Astrocyte (in vitro differentiated cells and primary cell): Measurements from ENCODE around the gene GPR37L1. TPM values are rescaled to one million over a fixed set of nuclear protein-coding genes. Genes with fewer than 3 reads are reported as not detected.

Source experiments
- DNase-seq: peaks from one replicate; pipeline ENCODE4 v3.0.0-alpha.2; 2010; ENCODE audit warnings: low read depth
- FAIRE-seq: peaks from 2 replicates; lab custom pipeline; 2011; peaks lifted over from hg19 to GRCh38; lab: Jason Lieb, UNC
- H2AFZ ChIP-seq: 2 replicates; pipeline ENCODE4 v1.6.0; 2012; ENCODE audit warnings: low read depth, low read length, inconsistent platforms
- H3K27ac ChIP-seq: 2 replicates; pipeline ENCODE4 v1.5.1; 2011; ENCODE audit warnings: low read depth, low read length, inconsistent platforms
- H3K27me3 ChIP-seq: 2 replicates; pipeline ENCODE4 v1.6.0; 2011; ENCODE audit warnings: low read length, inconsistent platforms; ENCODE audit not compliant: insufficient read depth
- H3K36me3 ChIP-seq: 2 replicates; pipeline ENCODE4 v1.5.1; 2011; ENCODE audit warnings: low read length, inconsistent platforms; ENCODE audit not compliant: insufficient read depth
- H3K4me1 ChIP-seq: 2 replicates; pipeline ENCODE4 v1.5.1; 2011; ENCODE audit warnings: low read length, inconsistent platforms; ENCODE audit not compliant: insufficient read depth
- H3K4me2 ChIP-seq: 2 replicates; pipeline ENCODE4 v1.6.0; 2012; ENCODE audit warnings: low read length, inconsistent platforms
- H3K4me3 ChIP-seq: 2 replicates; pipeline ENCODE4 v1.5.1; 2011; ENCODE audit warnings: low read depth, mild to moderate bottlenecking, low read length, inconsistent platforms; ENCODE audit not compliant: insufficient read depth
- H3K79me2 ChIP-seq: 2 replicates; pipeline ENCODE4 v1.6.0; 2012; ENCODE audit warnings: mild to moderate bottlenecking, low read length, inconsistent platforms; ENCODE audit not compliant: insufficient read depth
- H3K9ac ChIP-seq: 2 replicates; pipeline ENCODE4 v1.6.0; 2012; ENCODE audit warnings: mild to moderate bottlenecking, low read length, inconsistent platforms
- H3K9me3 ChIP-seq: 2 replicates; pipeline ENCODE4 v1.5.1; 2012; ENCODE audit warnings: low read depth, mild to moderate bottlenecking, low read length, inconsistent platforms; ENCODE audit not compliant: insufficient read depth
- H4K20me1 ChIP-seq: 2 replicates; pipeline ENCODE4 v1.6.0; 2012; ENCODE audit warnings: low read length, inconsistent platforms; ENCODE audit not compliant: insufficient read depth
- H3K27ac Mint-ChIP-seq: one replicate; pipeline ENCODE4 v1.8.0; 2021; ENCODE audit warnings: mild to moderate bottlenecking, mixed read lengths; ENCODE audit not compliant: unreplicated experiment
- H3K27me3 Mint-ChIP-seq: one replicate; pipeline ENCODE4 v1.8.0; 2021; ENCODE audit warnings: low read depth, mixed read lengths; ENCODE audit not compliant: unreplicated experiment
- H3K36me3 Mint-ChIP-seq: one replicate; pipeline ENCODE4 v1.8.0; 2021; ENCODE audit warnings: low read depth, mixed read lengths; ENCODE audit not compliant: unreplicated experiment
- H3K4me1 Mint-ChIP-seq: one replicate; pipeline ENCODE4 v1.8.0; 2021; ENCODE audit warnings: low read depth, mixed read lengths; ENCODE audit not compliant: unreplicated experiment
- H3K4me3 Mint-ChIP-seq: one replicate; pipeline ENCODE4 v1.8.0; 2021; ENCODE audit warnings: mild to moderate bottlenecking, moderate library complexity, mixed read lengths; ENCODE audit not compliant: unreplicated experiment
- H3K9me3 Mint-ChIP-seq: one replicate; pipeline ENCODE4 v1.8.0; 2021; ENCODE audit warnings: mild to moderate bottlenecking, mixed read lengths; ENCODE audit not compliant: unreplicated experiment
- EZH2 ChIP-seq: IDR thresholded peaks from 2 replicates; pipeline ENCODE4 v1.6.1; 2012; ENCODE audit warnings: mild to moderate bottlenecking, low read length, inconsistent platforms; ENCODE audit not compliant: insufficient read depth
- total RNA-seq: library from RNA; stranded (reverse); gene quantifications from 2 replicates; pipeline ENCODE4 v1.2.1, GENCODE V29; 2021
- TF ChIP-seq, protein P1 (sequence below): IDR thresholded peaks from 2 replicates; pipeline ENCODE4 v1.5.1; 2011; ENCODE audit warnings: low read depth, mild to moderate bottlenecking, inconsistent platforms, low read length, moderate library complexity; ENCODE audit not compliant: insufficient read depth

The GPR37L1 gene
- total RNA-seq, 1 donor from 2014 or later, result not detected

DNA sequence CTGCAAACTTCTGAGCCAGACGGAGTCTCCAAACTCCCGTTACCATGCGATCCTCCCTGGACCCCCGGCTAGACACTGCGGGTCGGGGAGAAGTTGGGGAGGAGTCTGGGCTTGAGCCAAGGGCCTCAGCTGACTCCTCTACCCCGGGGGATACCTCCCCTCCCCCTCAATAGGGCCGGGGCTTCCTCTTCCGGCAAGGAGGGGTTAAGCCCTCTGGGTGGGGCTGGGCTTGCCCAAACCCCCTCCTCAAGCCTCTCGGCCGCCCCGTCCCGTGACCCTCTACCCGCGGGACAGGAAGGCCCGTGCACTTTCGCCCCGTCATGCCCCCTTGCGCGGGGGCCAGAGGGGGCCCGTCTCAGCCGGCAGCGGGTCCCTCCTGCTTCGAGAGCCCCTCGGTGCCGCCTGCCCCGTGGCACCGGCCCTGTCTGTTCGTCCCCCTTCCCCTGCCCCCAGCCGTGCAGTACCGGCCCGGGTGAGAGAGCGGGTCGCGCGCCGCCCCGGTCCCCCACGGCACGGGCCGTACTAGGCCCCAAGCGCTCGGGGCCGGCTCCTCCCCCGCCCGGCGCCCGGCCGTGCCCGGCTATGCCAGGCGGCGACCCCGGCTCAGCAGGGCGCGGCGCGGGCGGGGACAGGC is 21.2 kb downstream of the GPR37L1 start:
- peak overlapping the region; percentile 88 for H3K4me3 ChIP-seq
- DNase-seq (no peak), FAIRE-seq (no peak)
- H3K27me3 Mint-ChIP-seq, result no peaks in the 10 kb centered on the region
- no peaks in the 10 kb centered on the region for H3K9me3 ChIP-seq
- H3K36me3 Mint-ChIP-seq, result no peaks in the 10 kb centered on the region
- H3K4me3 Mint-ChIP-seq, result peak overlapping the region; percentile 96
- peaks cover 58% of the 10 kb centered on the region for H3K79me2 ChIP-seq
- TF ChIP-seq EZH2, result no peak
- TF ChIP-seq, protein P1, sequence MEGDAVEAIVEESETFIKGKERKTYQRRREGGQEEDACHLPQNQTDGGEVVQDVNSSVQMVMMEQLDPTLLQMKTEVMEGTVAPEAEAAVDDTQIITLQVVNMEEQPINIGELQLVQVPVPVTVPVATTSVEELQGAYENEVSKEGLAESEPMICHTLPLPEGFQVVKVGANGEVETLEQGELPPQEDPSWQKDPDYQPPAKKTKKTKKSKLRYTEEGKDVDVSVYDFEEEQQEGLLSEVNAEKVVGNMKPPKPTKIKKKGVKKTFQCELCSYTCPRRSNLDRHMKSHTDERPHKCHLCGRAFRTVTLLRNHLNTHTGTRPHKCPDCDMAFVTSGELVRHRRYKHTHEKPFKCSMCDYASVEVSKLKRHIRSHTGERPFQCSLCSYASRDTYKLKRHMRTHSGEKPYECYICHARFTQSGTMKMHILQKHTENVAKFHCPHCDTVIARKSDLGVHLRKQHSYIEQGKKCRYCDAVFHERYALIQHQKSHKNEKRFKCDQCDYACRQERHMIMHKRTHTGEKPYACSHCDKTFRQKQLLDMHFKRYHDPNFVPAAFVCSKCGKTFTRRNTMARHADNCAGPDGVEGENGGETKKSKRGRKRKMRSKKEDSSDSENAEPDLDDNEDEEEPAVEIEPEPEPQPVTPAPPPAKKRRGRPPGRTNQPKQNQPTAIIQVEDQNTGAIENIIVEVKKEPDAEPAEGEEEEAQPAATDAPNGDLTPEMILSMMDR, result no peak
- H4K20me1 ChIP-seq, result peaks cover 48% of the 10 kb centered on the region
- H3K4me1 ChIP-seq, result peaks cover 20% of the 10 kb centered on the region
- no peaks in the 10 kb centered on the region for H3K27me3 ChIP-seq
- peak overlapping the region; percentile 96 for H3K9ac ChIP-seq
- peak overlapping the region; percentile 53 for H3K27ac ChIP-seq
- no peaks in the 10 kb centered on the region for H3K9me3 Mint-ChIP-seq
- H2AFZ ChIP-seq, result peak overlapping the region; percentile 23
- H3K4me1 Mint-ChIP-seq, result peaks cover 10% of the 10 kb centered on the region
- H3K4me2 ChIP-seq, result peak overlapping the region; percentile 98
- H3K36me3 ChIP-seq, result no peaks in the 10 kb centered on the region
- H3K27ac Mint-ChIP-seq, result peak overlapping the region; percentile 96

DNA sequence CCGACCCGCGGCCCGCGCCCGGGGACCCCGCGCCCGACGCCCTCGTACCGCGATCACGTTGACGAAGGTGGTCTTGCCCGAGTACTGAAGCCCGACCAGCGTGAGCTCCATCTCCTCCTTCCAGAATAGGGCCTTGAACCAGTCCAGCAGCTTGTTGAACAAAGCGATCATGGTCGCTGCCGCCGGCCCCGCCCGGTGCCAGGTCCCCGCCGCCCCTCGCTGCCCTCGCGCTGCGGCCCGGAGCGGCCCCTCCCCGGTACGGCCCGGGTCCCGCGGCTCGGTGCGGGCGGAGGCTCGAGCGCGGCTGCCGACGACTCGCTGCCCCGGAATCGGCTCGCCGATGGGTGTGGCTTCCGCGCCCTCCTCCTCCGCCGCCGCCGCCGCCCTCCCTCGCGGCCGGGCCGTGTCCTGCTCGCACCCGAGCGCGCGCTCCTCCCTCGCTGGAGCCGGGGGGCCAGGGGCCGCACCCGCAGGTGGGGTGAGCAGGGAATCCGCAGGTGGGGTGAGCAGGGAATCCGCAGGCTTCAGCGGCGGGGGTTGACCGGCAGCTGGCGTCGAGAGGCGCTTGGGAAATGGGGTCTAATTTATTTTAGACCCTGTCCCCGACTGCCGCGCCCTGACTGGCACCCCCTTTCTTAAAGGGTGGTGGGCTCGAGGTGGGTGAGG is 21.8 kb downstream of the GPR37L1 start, which contains the start of gene ARL8A:
Gene ARL8A (minus strand): TSS at position 336 of the 666 bp plus-strand sequence. CDS start 165 bp downstream, at position 171.
- Mint-ChIP-seq H3K4me3 (peak within 1 kb of the TSS; percentile 96), H3K27me3 (no peaks in the 10 kb centered on the region), H3K9me3 (no peaks in the 10 kb centered on the region), H3K36me3 (no peaks in the 10 kb centered on the region), H3K4me1 (peaks cover 10% of the 10 kb centered on the region), H3K27ac (peak within 1 kb of the TSS; percentile 96)
- Histone ChIP-seq H4K20me1 (peaks cover 41% of the 10 kb centered on the region), H3K4me2 (peak within 1 kb of the TSS; percentile 98), H3K4me1 (peaks cover 20% of the 10 kb centered on the region), H3K4me3 (peak within 1 kb of the TSS; percentile 88), H3K9ac (peak within 1 kb of the TSS; percentile 96), H3K27ac (peak within 1 kb of the TSS; percentile 53), H2AFZ (peak within 1 kb of the TSS; percentile 73), H3K36me3 (no peaks in the 10 kb centered on the region), H3K79me2 (peaks cover 55% of the 10 kb centered on the region), H3K9me3 (no peaks in the 10 kb centered on the region), H3K27me3 (no peaks in the 10 kb centered on the region)
- TF ChIP-seq, protein P1, result no peak
- no peak for TF ChIP-seq EZH2
- FAIRE-seq (no peak), DNase-seq (no peak)
